HG02970 (cell line): ENCODE measurements around the gene GLOD5.

Experiments
- ATAC-seq: cut with Tn5 transposase; IDR thresholded peaks from one replicate; pipeline ENCODE4 v1.9.1; 2021; ENCODE audit warnings: mild to moderate bottlenecking, moderate library complexity, moderate number of reproducible peaks; ENCODE audit not compliant: unreplicated experiment, low FRiP score

Gene GLOD5

GRCh38 chrX:48761674-48762471 is at the start of gene GLOD5:
TSS of gene GLOD5 (plus strand) at chrX:48761747. CDS start at chrX:48761791, 44 bp downstream.
- ATAC-seq, result no peak

GRCh38 chrX:48711929-48712505 is 49.5 kb upstream of the GLOD5 start:
- no peak for ATAC-seq

DNA sequence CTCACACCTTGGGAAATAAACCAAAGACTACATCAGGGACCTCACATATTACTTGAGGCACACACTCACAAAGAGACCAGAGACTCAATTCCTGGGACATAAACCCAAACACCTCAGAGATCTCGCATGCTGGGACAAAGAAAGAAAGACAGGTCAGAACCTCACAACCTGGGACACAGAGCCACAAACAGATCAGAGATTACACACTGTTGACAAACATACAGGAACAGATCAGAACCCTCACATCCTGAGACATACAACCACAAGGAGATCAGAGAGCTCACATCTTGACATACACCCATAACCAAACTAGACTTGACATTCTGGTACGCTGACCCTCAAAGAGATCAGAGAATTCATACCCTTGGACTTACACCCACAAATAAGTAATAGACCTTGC is 47.7 kb upstream of the GLOD5 start:
- ATAC-seq, result no peak

DNA sequence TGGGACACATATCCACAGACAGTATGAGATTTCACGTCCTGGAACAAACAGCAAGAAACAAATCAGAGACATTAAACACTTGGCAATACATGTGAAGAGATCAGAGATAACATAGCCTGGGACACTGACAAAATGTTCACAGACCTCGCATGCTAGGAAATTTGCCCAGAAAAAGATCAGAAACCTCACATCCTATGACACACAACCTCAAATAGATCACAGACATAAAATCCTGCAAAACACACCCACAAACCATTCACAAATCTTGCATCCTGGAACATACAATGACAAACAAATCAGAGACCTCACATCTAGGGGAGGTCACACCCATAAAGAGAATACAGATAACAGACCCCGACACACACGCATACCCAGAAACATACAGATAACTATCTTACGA is 47.0 kb upstream of the GLOD5 start:
- ATAC-seq, result no peak

DNA sequence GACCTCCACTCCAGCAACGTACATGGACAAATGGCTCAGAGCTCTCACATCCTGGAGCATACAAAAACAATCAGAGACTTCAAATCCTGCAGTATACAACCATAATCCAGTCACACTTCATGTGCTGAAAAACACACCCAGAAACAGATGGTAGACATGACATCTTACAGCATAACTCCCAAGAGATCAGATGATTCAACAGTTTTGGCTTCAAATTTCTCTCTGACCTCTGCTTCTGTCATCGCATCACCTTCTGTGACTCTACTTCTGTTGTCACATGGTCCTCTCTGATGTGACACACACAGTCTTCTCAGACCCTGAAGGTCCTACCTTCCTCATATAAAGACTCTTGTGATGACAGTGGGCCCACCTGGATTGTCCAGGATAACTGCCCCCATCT is 46.5 kb upstream of the GLOD5 start:
- no peak for ATAC-seq

DNA sequence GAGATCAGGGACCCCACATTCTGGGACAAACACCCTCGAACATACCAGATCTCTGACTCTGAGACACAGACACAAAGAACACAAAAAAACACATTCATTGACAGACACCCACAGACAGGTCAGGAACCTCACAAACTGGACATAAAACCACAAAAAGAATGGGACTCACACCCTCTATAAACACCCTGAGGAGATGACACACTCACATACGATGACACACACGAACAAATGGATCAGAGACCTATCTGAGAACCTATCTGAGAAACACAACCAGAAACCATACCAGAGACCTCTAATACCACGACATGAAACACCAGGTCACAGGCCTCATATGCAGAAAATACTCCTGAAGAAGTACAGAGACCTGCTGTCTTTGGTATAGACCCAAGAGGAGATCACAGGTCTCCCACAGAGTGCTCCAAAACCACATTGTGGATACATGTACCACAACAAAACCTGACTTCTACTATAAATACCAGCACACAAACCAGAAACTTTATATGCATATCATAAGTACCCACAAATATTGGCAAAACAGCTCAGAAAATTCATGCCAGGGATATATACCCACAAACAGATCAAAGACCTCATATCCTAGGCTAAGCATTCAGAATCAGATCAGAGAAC is 45.6 kb upstream of the GLOD5 start:
- ATAC-seq, result no peak

DNA sequence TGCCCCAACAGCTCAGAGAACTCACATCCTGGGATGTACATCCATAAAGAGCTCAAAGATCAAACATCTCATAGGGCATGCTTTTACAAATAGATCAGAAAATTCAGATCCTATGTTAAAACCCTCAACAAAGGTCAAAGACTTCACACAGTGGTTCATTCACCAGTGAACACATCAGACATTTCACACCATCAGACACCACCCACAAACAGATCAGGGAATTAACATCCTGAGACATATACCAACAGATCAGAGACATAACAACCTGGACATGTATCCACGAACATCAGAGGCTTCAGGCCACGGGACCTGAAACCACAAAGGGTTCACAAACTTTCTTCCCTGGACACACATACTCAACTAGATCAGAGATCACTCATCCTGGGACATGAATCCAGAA is 41.6 kb upstream of the GLOD5 start:
- no peak for ATAC-seq

DNA sequence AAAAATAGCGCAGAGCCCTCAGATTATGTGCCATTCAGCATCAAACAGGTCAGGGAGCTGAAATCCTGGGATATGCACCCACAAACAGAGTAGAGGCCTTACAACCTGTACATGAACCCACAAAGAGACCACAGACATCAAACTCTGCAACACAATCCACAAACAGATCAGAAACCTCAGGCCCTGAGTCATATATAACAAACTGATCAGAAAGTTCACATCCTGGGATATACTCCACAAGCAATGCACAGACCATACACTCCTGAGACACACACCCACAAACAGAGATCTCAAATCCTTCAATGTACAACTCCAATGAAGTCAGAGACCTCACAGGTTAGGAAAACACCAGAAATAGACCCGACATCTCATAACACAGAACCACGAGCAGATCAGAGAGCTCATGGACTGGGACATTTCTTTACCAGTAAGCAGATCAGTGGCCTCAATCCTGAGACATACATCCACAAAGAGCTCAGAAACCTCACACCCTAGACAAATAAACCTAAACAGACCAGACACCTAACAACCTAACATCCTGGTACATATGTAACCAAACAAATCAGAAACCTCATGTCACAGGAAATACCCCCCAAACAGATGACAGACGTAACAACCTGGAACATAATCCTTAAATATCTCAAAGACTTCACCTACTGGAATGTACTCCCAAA is 40.8 kb upstream of the GLOD5 start:
- ATAC-seq, result no peak

GRCh38 chrX:48721916-48722315 is 39.6 kb upstream of the GLOD5 start:
- no peak for ATAC-seq

DNA sequence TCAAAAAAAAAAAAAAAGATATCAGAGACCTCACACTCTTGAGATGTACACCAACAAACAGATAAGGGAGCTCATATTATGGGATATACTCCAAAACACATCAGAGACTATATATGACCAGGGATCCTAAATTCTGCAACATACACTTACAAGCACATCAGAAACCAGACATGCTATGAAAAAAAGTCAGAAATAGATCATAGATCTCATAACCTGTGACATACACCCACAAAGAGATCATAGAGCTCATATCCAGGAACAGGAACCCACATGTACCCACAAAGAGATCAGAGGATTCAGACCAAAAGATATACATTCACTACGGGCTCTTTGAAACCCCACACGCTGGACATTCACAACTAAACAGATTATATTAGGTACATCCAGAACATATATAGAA is 35.0 kb upstream of the GLOD5 start:
- ATAC-seq, result no peak

DNA sequence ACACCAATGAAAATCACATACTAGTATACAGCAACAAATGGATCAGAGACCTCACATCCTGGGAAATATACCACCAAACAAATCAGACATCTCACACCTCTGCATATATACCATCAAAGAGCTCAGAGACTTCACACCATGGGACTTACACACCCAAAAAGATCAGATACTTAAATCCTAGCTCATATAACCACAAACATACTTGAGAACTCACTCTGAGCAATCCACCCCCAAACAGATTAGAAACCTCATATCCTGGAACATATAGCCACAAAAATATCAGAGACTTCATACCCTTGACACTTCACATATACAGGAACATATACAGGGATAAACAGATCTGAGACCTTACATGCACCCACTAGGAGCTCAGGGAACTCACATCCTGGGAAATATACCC is 32.9 kb upstream of the GLOD5 start:
- ATAC-seq, result no peak

DNA sequence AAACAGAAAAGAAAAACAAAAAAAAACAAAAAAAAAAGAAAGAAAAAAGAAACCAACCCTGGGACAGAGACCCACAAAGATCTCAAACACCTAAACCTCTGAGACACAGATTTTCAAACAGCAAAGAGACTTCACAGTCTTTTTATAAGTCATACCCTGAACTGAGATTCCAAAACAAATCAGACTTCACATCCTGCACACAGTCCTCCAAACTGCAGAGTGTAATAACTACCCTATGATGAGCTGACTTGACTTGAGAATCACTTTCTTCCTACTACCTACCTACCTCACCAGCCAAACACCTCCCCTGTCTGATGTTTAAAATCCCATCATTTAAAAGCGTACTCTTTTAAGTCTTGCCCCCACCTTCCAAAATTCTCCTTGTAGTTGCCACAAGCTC is 25.2 kb upstream of the GLOD5 start:
- no peak for ATAC-seq

GRCh38 chrX:48736878-48737212 is 24.7 kb upstream of the GLOD5 start:
- ATAC-seq, result no peak

- peak; percentile 87 for ATAC-seq
These were observed 24.2 kb upstream of the GLOD5 start for GRCh38 chrX:48737213-48737938.

DNA sequence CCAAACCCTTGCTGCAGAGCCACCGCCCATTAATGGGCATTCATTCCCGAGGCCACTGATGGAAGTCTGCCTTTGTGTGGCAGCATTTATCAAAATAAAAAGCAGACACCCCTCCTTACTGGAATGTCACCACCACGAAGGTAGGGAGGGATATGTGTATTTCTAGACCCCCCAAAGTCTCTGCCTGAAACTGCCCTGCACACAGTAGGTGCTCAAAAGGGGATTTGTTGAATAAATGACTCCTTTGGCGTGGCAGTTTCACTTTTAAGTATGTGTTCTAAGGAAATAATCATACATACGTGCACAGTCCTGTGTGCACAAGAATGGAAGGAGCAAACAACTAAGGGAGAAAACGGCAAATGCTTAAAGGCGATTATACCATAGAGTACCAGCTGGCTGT is 23.6 kb upstream of the GLOD5 start:
- no peak for ATAC-seq

DNA sequence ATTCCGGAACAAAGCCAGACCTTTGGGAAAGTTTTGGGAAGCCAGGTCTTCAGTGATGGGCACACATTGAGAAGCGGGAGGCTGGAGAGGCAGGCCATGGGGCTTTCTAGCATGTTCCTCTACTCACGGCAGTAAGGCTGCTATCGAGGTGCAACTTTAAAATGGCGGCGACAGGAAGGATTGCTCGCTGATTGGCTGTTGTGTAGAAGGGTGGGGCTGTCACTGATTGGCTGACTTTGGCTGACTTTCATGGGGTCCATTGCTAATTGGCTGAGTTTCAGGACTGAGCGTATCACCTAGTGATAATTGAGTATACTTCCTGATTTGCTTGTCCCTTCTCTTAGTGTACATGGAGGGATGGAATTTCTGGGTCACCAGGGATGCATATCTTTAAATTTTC is 19.7 kb upstream of the GLOD5 start:
- ATAC-seq, result no peak

GRCh38 chrX:48745222-48745621 is 16.3 kb upstream of the GLOD5 start:
- no peak for ATAC-seq

DNA sequence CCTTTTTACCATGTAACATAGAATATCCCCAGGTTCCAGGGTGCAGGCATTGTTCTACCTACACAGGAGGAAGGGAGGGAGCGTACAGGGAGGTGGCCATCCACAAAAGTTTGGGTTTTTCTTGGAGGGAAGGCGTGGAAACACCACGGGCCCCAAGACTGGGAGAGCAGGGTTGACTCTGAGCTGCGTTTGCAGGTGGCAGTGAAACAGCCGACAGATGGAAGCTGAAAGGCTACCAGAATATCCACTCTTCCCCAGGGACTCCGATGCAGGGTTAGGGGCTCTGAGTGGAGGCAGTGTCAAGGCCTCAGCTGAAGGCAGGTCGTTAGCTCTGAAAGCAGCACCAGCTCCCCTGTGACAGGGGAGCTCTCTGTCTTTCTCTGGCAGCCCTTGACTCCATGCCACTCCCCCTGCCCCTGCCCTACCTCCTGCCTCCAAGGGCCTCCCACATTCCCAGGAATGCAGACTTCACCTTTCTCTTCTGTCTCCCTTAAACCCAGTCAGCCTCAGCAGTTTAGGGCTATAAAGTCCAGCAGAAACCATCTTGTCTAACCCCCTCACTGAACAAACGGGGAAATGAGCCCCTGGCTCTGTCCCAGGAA is 14.0 kb upstream of the GLOD5 start:
- ATAC-seq, result no peak

- ATAC-seq, result no peak
These were observed 12.4 kb upstream of the GLOD5 start for GRCh38 chrX:48749182-48749581.

- ATAC-seq, result no peak
These were observed 10.2 kb upstream of the GLOD5 start for GRCh38 chrX:48751343-48751742.
